ENCODE results near the gene FUT8.

Gene FUT8

GRCh38 chr14:65412032-65412846 lies at the start of gene FUT8:
Gene FUT8 (plus strand): TSS chr14:65412730. CDS start chr14:65561564, 148,834 bp downstream.
- Histone ChIP-seq H3K79me2 (peaks cover 1% of the 10 kb centered on the region), H3K4me3 (ENCODE audit: low read depth, low read length) (peak within 1 kb of the TSS; percentile 92), H3K27ac (peak within 1 kb of the TSS; percentile 94), H3K9me3 (ENCODE audit: control insufficient read depth, low read length) (no peaks in the 10 kb centered on the region), H2AFZ (peak within 1 kb of the TSS; percentile 99), H3K27me3 (ENCODE audit: control insufficient read depth, insufficient read depth, low read length) (no peaks in the 10 kb centered on the region), H3K36me3 (ENCODE audit: control insufficient read depth, insufficient read depth, low read length) (no peaks in the 10 kb centered on the region), H3K9ac (peak within 1 kb of the TSS; percentile 64), H3K4me1 (no peaks in the 10 kb centered on the region), H3K4me2 (ENCODE audit: low read length) (peak within 1 kb of the TSS; percentile 99)
- peak; percentile 72 for TF ChIP-seq CTCF (IDR thresholded peaks at IDR 0.05)

GRCh38 chr14:65366802-65367565 lies 45.5 kb upstream of the FUT8 start:
- H3K4me2 ChIP-seq (ENCODE audit: low read length): no peak overlapping the region
- no peak overlapping the region for H2AFZ ChIP-seq
- no peak overlapping the region for H3K27ac ChIP-seq

GRCh38 chr14:65369560-65369959 lies 43.0 kb upstream of the FUT8 start:
- no peak overlapping the region for H2AFZ ChIP-seq
- no peaks in the 10 kb centered on the region for H3K9me3 ChIP-seq (ENCODE audit: control insufficient read depth, low read length)
- no peak overlapping the region for H3K27ac ChIP-seq
- no peak overlapping the region for H3K4me2 ChIP-seq (ENCODE audit: low read length)
- H3K79me2 ChIP-seq: no peaks in the 10 kb centered on the region
- no peak overlapping the region for H3K4me3 ChIP-seq (ENCODE audit: low read depth, low read length)
- H3K27me3 ChIP-seq (ENCODE audit: control insufficient read depth, insufficient read depth, low read length): no peaks in the 10 kb centered on the region
- no peak overlapping the region for H3K9ac ChIP-seq
- no peaks in the 10 kb centered on the region for H3K36me3 ChIP-seq (ENCODE audit: control insufficient read depth, insufficient read depth, low read length)
- TF ChIP-seq CTCF (IDR thresholded peaks at IDR 0.05): no peak
- no peaks in the 10 kb centered on the region for H3K4me1 ChIP-seq

More at GRCh38 chr14:65366802-65367565, 45.5 kb upstream of the FUT8 start:
- Histone ChIP-seq H3K79me2 (no peaks in the 10 kb centered on the region), H3K36me3 (ENCODE audit: control insufficient read depth, insufficient read depth, low read length) (no peaks in the 10 kb centered on the region), H3K27me3 (ENCODE audit: control insufficient read depth, insufficient read depth, low read length) (no peaks in the 10 kb centered on the region), H3K9me3 (ENCODE audit: control insufficient read depth, low read length) (no peaks in the 10 kb centered on the region), H3K4me1 (peaks cover 4% of the 10 kb centered on the region), H3K9ac (no peak overlapping the region), H3K4me3 (ENCODE audit: low read depth, low read length) (no peak overlapping the region)
- TF ChIP-seq CTCF (IDR thresholded peaks at IDR 0.05): no peak

- Histone ChIP-seq H3K4me3 (ENCODE audit: low read depth, low read length) (no peak overlapping the region), H3K36me3 (ENCODE audit: control insufficient read depth, insufficient read depth, low read length) (no peaks in the 10 kb centered on the region), H3K4me2 (ENCODE audit: low read length) (no peak overlapping the region), H3K79me2 (no peaks in the 10 kb centered on the region), H2AFZ (no peak overlapping the region), H3K9ac (no peak overlapping the region), H3K4me1 (no peaks in the 10 kb centered on the region), H3K27me3 (ENCODE audit: control insufficient read depth, insufficient read depth, low read length) (no peaks in the 10 kb centered on the region), H3K27ac (no peak overlapping the region), H3K9me3 (ENCODE audit: control insufficient read depth, low read length) (no peaks in the 10 kb centered on the region)
- TF ChIP-seq CTCF (IDR thresholded peaks at IDR 0.05): no peak
Measured at GRCh38 chr14:65370801-65371248, 41.7 kb upstream of the FUT8 start.
